Measurements from ENCODE around the gene MPPE1. TPM values are rescaled to one million over a fixed set of nuclear protein-coding genes. Genes with fewer than 3 reads are reported as not detected.

The MPPE1 gene
- total and polyA plus RNA-seq, 9 of the 15 experiments (the other 6 are each of a cell fraction or from before 2014, with no cell fraction given) = 10.7 to 19.5 (median 13.3) TPM

DNA sequence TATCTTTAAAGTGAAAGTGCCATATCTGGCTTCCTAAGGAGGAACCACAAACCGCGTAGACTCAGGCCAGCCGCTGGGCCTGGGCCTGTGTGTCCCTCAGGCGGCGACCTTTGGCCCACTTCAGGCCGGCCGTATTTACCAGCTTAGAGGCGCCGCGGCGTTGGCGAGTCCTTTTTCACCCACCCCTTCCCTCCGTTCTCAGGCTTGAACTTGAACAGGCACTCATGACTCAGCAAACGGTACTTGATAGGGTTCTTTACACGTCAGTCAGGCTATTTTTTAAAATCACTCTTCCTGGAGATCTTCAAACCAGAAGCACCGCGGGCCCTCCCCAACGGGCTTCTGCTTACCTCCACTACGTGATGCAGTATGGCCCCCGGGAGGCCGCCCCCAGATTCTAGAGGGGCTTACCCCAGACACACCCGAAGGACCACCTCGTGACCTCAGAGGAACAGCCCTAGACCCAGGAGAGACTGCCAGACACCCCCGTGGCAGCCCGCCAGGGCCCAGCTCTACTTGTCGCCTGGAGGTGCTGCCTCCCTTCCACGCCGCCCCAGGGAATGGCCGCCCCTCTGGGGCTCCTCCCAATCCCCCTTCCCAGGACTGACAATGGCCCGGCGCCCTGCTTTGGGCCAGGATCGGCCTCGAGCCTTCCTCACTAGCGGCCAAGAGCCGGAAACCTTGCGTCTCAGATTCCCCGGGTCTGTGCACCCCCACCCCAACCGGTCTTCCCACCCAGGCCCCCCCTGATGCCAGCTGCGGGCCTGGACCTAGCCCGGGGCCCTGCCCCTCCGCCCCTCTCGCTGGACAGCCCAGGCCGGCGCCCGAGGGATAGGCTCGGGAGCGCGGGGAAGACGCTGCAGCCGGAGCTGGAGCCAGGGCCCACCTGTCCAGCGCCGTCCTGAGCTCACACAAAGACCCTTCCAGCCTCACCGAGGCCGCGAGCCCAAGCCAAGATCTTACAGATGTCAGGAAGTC lies 39.4 kb upstream of the MPPE1 start (continued):
- TF ChIP-seq POLR2H (tag; IDR thresholded peaks at IDR 0.05; ENCODE audit: low read depth) = peak; percentile 78
- TF ChIP-seq SUPT5H (IDR thresholded peaks at IDR 0.05) = peak; percentile 78
- TF ChIP-seq ZNF778 (CRISPR knock-in tag; IDR thresholded peaks at IDR 0.05) = no peak
- TF ChIP-seq TRIM24 (IDR thresholded peaks at IDR 0.05) = peak in 1 of 2 experiments; percentile 88; a peak in 2 of 4 replicates
- peak; percentile 87 for TF ChIP-seq HMGN3 (IDR thresholded peaks at IDR 0.05; ENCODE audit: borderline replicate concordance, extremely low read depth, insufficient read length, low read depth, low read length)
- no peak for TF ChIP-seq ZNF184 (CRISPR knock-in tag; IDR thresholded peaks at IDR 0.05)
- TF ChIP-seq ZNF717 (CRISPR knock-in tag; IDR thresholded peaks at IDR 0.05) = no peak
- TF ChIP-seq GABPB1 (CRISPR knock-in tag; IDR thresholded peaks at IDR 0.05) = no peak
- TF ChIP-seq PHF8 (IDR thresholded peaks at IDR 0.05; ENCODE audit: borderline replicate concordance, low read length) = peak; percentile 83
- TF ChIP-seq, protein P1, sequence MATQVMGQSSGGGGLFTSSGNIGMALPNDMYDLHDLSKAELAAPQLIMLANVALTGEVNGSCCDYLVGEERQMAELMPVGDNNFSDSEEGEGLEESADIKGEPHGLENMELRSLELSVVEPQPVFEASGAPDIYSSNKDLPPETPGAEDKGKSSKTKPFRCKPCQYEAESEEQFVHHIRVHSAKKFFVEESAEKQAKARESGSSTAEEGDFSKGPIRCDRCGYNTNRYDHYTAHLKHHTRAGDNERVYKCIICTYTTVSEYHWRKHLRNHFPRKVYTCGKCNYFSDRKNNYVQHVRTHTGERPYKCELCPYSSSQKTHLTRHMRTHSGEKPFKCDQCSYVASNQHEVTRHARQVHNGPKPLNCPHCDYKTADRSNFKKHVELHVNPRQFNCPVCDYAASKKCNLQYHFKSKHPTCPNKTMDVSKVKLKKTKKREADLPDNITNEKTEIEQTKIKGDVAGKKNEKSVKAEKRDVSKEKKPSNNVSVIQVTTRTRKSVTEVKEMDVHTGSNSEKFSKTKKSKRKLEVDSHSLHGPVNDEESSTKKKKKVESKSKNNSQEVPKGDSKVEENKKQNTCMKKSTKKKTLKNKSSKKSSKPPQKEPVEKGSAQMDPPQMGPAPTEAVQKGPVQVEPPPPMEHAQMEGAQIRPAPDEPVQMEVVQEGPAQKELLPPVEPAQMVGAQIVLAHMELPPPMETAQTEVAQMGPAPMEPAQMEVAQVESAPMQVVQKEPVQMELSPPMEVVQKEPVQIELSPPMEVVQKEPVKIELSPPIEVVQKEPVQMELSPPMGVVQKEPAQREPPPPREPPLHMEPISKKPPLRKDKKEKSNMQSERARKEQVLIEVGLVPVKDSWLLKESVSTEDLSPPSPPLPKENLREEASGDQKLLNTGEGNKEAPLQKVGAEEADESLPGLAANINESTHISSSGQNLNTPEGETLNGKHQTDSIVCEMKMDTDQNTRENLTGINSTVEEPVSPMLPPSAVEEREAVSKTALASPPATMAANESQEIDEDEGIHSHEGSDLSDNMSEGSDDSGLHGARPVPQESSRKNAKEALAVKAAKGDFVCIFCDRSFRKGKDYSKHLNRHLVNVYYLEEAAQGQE (IDR thresholded peaks at IDR 0.05; ENCODE audit: borderline replicate concordance) = peak; percentile 30; the same call in 1 of the 2 replicates
- TF ChIP-seq, protein P1 (CRISPR knock-in tag; IDR thresholded peaks at IDR 0.05; ENCODE audit: low read depth) = no peak
- TF ChIP-seq TOE1 (IDR thresholded peaks at IDR 0.05; ENCODE audit: borderline replicate concordance) = peak; percentile 89
- no peak for TF ChIP-seq TOE1 (CRISPR knock-in tag; IDR thresholded peaks at IDR 0.05; ENCODE audit: borderline replicate concordance, low read depth)
- TF ChIP-seq, protein P2, sequence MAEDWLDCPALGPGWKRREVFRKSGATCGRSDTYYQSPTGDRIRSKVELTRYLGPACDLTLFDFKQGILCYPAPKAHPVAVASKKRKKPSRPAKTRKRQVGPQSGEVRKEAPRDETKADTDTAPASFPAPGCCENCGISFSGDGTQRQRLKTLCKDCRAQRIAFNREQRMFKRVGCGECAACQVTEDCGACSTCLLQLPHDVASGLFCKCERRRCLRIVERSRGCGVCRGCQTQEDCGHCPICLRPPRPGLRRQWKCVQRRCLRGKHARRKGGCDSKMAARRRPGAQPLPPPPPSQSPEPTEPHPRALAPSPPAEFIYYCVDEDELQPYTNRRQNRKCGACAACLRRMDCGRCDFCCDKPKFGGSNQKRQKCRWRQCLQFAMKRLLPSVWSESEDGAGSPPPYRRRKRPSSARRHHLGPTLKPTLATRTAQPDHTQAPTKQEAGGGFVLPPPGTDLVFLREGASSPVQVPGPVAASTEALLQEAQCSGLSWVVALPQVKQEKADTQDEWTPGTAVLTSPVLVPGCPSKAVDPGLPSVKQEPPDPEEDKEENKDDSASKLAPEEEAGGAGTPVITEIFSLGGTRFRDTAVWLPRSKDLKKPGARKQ (CRISPR knock-in tag; IDR thresholded peaks at IDR 0.05) = no peak
- peak; percentile 46 for TF ChIP-seq PCBP1 (IDR thresholded peaks at IDR 0.05; ENCODE audit: low read depth, low read length, poor library complexity, severe bottlenecking)
- TF ChIP-seq SRSF7 (optimal IDR thresholded peaks at IDR 0.05; ENCODE audit: low read depth, low read length) = no peak
- peak in 1 of 2 experiments; percentile 36; a peak in 1 of 4 replicates for TF ChIP-seq HDAC1 (IDR thresholded peaks at IDR 0.05)
- TF ChIP-seq GTF2F1 (IDR thresholded peaks at IDR 0.05; ENCODE audit: low read depth, low read length) = peak; percentile 68; the same call in 1 of the 2 replicates
- no peak for TF ChIP-seq ZKSCAN8 (CRISPR knock-in tag; IDR thresholded peaks at IDR 0.05)
